HL-60 (cell line): ENCODE measurements around the gene BLM.

ENCODE experiments used
- GABPA ChIP-seq: IDR thresholded peaks from 2 replicates; pipeline ENCODE4 v1.6.1; 2012; ENCODE audit warnings: low read depth
- POLR2AphosphoS5 ChIP-seq: IDR thresholded peaks from 2 replicates; pipeline ENCODE4 v1.6.1; 2012; ENCODE audit warnings: low read depth
- SPI1 ChIP-seq: IDR thresholded peaks from 2 replicates; pipeline ENCODE4 v1.6.1; 2012; ENCODE audit warnings: low read depth, mild to moderate bottlenecking, borderline replicate concordance
- TF ChIP-seq, protein P1 (sequence below): IDR thresholded peaks from 2 replicates; pipeline ENCODE4 v1.6.1; 2012; ENCODE audit warnings: low read depth; ENCODE audit not compliant: insufficient replicate concordance
- TF ChIP-seq, protein P2 (sequence below): IDR thresholded peaks from one replicate; pipeline ENCODE4 v1.5.1; 2011; ENCODE audit warnings: low read length, control low read depth, inconsistent platforms; ENCODE audit not compliant: insufficient read depth

DNA sequence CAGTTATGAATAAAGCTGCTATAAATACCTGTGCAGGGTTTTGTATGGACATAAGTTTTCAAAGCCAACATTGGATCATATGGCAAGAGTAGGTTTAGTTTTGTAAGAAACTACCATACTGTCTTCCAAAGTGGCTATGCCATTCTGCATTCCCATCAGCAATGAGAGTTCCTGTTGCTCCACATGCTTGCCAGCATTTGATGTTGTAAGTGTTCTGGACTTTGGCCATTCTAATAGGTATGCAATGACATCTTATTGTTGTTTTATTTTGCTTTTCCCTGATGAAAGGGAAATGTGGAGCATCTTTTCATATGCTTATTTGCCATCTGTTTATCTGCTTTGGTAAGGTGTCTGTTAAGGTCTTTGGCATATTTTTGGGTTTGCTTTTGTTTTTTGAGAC, 22.2 kb upstream of the BLM start:
- TF ChIP-seq, protein P1, sequence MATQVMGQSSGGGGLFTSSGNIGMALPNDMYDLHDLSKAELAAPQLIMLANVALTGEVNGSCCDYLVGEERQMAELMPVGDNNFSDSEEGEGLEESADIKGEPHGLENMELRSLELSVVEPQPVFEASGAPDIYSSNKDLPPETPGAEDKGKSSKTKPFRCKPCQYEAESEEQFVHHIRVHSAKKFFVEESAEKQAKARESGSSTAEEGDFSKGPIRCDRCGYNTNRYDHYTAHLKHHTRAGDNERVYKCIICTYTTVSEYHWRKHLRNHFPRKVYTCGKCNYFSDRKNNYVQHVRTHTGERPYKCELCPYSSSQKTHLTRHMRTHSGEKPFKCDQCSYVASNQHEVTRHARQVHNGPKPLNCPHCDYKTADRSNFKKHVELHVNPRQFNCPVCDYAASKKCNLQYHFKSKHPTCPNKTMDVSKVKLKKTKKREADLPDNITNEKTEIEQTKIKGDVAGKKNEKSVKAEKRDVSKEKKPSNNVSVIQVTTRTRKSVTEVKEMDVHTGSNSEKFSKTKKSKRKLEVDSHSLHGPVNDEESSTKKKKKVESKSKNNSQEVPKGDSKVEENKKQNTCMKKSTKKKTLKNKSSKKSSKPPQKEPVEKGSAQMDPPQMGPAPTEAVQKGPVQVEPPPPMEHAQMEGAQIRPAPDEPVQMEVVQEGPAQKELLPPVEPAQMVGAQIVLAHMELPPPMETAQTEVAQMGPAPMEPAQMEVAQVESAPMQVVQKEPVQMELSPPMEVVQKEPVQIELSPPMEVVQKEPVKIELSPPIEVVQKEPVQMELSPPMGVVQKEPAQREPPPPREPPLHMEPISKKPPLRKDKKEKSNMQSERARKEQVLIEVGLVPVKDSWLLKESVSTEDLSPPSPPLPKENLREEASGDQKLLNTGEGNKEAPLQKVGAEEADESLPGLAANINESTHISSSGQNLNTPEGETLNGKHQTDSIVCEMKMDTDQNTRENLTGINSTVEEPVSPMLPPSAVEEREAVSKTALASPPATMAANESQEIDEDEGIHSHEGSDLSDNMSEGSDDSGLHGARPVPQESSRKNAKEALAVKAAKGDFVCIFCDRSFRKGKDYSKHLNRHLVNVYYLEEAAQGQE: no peak
- no peak for TF ChIP-seq POLR2AphosphoS5
- TF ChIP-seq, protein P2, sequence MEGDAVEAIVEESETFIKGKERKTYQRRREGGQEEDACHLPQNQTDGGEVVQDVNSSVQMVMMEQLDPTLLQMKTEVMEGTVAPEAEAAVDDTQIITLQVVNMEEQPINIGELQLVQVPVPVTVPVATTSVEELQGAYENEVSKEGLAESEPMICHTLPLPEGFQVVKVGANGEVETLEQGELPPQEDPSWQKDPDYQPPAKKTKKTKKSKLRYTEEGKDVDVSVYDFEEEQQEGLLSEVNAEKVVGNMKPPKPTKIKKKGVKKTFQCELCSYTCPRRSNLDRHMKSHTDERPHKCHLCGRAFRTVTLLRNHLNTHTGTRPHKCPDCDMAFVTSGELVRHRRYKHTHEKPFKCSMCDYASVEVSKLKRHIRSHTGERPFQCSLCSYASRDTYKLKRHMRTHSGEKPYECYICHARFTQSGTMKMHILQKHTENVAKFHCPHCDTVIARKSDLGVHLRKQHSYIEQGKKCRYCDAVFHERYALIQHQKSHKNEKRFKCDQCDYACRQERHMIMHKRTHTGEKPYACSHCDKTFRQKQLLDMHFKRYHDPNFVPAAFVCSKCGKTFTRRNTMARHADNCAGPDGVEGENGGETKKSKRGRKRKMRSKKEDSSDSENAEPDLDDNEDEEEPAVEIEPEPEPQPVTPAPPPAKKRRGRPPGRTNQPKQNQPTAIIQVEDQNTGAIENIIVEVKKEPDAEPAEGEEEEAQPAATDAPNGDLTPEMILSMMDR: no peak
- no peak for TF ChIP-seq GABPA
- no peak for TF ChIP-seq SPI1
